HG03066 (cell line): Measurements from ENCODE around the gene RFTN1.
A peak's percentile ranks its signal among the peaks of the same experiment; 100 is the strongest.

Experiments
- ATAC-seq: cut with Tn5 transposase; IDR thresholded peaks from one replicate; pipeline ENCODE4 v1.9.1; 2021; ENCODE audit warnings: low read depth; ENCODE audit not compliant: unreplicated experiment

The RFTN1 gene

DNA sequence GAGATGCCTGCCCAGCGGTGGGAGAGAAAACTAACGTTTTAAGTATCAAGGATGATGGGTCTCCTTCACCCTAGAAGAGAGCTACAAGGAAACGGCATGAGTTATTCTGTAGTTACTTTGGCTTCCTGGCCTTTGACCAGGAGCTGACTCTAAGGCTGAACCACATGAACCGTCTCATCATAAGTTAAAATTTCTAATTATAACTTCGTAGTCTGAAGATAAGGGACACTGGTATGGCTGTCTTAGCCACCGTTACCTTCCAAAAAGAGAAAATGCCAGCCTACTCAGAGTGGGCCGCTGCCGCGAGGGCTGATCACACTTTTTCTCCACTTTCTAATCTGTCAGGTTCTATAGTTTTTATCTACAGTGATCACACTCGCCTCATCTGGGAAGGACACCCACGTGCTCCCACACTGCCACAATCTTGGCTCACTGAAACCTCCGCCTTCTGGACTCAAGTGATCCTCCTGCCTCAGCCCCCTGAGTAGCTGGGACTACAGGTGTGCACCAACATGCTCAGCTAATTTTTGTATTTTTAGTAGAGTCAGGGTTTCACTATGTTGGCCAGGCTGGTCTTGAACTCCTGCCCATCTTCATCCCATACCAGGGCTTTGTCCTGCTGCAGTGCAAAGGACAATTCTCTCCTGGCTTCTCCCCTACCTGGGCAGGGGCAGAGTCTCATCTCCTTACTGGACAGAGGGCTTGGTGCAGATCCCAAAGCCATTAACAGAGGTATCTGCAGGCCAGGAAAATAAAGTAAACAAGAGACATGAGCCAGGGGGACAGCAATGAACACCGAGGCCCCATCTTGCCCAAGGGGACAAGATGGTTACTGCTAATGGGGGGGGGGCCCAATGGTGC, 73.4 kb downstream of the RFTN1 start:
- ATAC-seq: no peak

DNA sequence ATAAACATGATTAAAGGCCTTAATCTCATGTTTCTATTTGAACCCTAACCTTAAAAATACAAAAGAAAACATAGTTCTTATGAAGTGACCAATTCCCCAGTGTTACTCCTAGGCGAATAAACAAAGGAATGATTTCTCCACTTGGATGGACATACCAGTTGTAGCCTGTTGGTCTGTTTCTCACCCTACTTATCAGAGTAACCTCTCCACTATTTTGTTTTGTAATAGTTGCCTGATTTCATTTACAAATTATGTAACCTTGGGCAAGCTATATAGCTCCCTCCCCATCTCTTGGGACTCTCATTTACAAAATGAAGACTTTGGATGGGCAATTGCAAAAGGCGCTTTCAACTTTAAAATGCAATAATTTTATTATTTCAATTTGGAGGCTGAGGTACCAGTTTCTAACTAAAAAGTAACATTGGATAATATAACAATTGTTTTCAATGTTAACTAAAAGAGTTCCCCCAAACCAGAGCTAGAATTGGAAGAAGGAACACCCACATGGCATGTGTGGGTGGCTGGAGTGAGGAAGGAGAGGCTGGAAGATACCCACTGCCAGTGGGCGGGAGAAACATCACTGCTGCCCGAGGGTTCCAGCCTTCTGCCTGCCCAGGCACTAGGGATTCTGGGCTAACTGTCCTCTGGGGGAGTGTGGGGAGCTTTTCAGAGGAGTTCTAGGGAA, 74.2 kb downstream of the RFTN1 start:
- ATAC-seq: no peak

GRCh38 chr3:16437640-16438039, 75.9 kb downstream of the RFTN1 start:
- no peak for ATAC-seq

- peak; percentile 78 for ATAC-seq
Observed at GRCh38 chr3:16433701-16434151, 79.8 kb downstream of the RFTN1 start.

- ATAC-seq: peak; percentile 37
Observed at GRCh38 chr3:16432714-16433113, 80.8 kb downstream of the RFTN1 start.

DNA sequence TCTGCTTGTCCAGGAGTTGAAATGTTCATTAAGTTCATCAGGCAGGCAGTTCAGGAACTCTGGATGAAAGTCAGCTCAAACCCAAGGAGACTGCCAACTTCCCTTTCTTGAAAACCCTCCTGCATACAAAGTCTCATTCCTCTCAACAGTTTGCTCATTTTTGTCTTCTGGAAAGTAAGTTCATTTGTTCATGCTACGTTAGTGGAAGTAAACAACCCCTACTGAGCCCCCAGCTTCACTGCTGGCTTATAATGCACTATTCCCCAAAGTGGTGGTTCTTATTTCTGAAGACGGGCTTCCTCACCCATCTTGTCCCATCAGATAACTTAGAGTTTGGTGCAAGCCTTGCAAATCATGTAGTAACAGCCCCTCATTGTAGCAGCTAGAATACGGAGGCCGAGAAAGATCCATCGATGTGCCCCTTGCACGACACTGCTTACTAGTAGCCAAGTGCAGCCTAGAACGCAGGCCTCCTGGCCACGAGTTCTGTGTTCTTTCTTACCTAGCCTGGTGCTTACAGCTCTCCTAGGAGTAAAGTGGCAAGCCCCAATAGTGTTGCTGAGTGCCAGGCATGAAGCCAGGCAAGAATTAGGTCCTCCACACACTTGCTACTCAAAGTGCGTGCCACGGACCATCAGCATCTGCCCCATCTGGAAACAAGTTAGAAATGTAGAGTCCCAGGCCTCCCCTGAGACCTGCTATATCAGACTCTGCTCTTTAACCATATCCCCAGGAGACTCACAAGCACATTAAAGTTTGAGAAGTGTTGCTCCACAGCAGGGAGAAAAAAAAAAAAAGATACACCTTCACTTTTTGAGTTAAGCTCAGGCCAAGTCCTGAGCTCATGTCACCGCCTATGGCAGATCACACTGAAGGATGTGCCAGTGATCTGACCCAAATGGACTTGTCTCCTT, 82.5 kb downstream of the RFTN1 start:
- ATAC-seq: peak; percentile 39

DNA sequence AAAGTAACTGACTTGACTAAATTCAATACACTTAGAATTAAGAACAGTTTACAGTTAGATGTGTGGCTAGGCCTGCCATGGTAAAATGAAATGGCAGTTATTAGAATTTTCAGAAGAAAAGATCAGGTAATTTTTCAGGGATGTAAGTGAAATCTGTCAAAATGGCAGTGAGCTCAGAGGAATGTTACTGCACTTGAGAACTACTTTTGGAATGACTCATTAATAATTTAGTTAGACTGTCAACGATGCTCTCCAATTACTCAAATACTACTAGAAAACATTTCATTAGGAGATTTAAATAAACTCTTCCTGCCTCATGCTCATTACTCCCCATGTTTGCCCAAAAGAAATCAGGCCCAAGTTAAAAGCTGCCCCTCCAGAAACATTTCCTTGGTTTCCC, 84.4 kb downstream of the RFTN1 start:
- ATAC-seq: no peak

GRCh38 chr3:16428612-16429011, 84.9 kb downstream of the RFTN1 start:
- ATAC-seq: no peak

DNA sequence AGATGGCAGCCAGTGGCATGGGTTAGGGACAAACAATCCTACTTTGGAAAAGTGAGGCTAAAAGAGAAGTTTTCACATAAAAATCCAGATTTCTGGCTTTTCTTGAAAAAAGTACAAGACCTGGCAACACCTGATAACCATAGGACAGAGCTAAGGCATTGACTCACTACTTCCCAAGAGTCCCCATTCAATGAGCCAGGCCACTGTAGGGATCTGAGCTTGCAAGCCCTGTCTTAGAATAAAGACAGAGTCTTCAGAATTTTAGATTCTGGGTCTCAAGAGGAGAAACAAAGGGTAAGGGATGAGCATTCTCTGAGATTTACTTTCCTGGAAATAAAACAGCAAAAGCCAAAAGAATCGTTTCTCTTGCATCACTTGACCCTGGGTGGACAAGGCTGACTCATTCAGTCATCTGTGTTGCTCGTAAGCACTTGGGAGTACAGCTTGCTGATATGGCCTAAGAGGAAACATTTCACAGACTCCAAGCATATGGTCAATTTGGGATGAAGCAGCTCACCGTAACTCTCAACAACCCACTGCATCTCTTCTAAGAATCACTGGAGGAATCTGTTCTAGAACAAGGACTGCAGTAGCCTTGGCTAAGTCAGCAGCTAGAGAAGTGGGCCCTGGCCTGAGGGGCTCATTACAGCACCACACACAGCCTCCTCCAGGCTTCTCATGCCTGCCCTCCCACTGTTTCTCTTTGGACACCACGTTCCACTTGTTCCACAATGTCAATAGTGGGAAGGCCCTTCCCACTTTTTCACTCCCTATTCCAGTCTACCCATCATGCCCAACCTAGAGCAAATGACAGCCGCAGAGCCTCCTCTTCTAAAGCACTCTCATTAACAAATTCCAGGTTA, 86.2 kb downstream of the RFTN1 start:
- no peak for ATAC-seq

DNA sequence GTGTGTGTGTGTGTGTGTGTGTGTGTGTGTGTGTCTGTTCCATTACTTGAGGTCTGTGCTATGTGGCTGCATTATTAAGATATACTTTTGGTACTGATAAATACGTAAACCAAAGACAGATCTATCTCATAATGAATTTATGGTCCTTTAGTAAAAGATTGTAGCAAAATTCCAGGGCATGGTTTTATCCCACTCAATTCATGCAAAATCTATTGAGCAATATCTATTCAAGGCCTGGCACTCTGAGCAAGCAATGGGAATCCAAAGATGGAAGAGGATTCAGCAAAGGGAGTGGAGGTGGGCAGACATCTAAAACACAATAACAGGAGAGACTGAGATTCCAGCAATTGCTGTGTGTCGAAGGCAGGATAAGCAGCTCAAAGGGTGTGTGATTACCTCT, 86.8 kb downstream of the RFTN1 start:
- ATAC-seq: no peak

DNA sequence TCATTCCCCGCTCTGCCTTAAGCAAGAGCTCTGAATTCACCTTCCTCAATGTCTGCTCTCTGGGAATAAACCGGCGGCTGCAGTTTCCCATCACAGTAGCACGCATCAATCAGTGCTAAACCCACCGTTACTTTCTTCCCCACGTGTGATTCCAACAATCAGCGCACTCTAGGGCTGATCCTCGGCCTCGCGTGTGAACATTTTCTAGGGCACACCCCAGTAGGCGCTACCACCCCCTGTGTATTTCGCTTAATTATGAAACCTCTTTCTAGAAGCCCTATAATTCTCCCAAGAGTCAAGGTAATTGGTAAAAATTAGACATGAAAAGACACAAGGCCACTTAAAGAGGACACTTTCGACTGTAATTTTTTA, 87.5 kb downstream of the RFTN1 start:
- no peak for ATAC-seq

DNA sequence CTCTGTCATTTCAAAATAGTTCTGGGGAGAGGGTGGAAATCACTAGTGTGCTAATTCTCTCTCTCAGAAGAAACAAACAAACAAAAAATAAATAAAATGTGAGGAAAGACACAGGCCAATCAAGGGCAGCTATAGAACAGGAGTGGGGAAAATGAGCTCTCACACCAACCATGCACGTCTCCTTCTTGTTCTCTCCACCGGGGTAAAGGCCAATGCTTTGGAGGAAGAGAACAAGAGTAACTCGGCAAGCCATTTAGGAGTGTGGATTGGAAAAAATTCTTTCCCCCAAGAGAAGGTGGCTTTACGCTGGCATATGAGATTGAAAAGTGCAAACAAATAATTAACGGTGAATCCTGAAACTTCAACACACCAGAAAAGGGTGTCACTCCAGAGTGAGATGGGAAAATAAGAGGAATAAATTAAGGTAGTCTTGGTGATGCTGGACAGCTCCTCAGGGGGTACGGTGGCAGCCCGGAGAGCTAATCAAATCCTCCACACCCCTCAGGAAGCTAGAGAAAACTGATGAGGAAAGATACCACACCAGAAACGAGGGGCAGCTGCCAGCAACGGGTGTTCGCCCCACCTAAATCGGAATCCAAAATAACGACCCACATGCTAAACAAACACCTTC, 88.0 kb downstream of the RFTN1 start:
- no peak for ATAC-seq

GRCh38 chr3:16423947-16424673, 89.4 kb downstream of the RFTN1 start:
- ATAC-seq: peak; percentile 88

GRCh38 chr3:16423298-16423697, 90.2 kb downstream of the RFTN1 start:
- ATAC-seq: no peak

- ATAC-seq: no peak
Observed at GRCh38 chr3:16419640-16420241, 93.8 kb downstream of the RFTN1 start.

DNA sequence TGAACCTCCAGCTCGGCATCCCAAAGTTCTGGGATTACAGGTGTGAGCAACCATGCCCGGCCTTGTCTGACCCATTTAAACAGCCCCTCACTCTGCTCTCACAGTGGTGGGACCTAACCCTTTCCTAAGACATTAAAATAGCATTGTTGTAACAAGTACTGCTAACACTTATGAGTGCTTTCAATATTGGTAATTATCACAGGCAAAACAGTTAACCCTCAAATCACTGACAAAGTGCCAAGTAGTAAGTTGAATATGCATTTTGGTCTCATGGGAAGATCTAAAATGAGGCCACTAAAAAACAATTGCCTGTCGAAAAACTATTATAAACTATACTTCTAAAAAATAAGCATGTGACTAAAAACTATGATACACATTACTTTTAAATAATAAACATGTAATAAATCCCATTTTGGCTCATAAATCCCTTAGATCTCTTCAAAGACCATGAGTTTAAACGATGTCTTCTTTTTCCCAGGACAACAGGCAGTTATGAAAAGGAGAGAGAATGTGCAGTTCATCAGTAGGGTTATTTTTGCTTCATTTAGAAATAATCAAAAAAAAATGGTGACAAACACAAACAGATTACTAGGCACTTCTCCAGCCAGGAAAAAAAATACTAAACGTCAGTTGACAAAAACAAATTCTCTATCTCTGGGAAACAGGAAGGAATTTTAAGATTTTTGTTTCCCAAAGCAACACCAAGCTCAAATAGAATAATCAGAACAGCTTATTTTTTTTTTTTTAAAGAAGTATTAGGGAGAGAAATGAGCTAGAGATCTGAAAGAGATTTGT, 95.4 kb downstream of the RFTN1 start:
- ATAC-seq: no peak

DNA sequence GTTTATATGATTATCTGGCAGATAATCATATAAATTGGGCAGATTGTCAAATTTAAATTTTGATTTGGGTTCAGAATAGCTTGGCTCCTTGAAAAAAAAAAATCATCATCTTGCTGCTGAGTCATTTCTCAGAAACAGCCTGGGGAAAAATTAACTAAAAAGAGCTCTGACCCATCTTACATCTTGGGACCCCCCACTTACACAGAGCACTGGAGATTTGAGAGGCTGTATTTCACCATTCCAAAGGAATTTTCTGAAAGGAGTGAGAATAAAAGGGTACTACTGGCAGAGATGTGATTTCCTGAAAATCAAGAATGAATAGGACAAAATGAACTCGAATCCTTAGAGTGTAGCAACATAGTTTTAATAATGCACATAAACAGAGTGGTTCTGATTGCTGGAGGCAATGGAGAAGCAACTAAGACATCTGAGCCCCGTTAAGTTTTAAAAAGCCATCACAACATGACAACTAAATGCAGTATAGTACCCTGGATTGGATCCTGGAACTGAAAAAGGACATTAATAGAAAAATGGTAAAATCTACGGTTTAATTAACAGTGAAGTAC, 97.5 kb downstream of the RFTN1 start:
- ATAC-seq: no peak
